Upper lobe of right lung (tissue), 1 donor: ENCODE results near the gene SLX9. TPM values are rescaled to one million over a fixed set of nuclear protein-coding genes. Genes with fewer than 3 reads are reported as not detected.

Experiments used
- ATAC-seq: fragments of 200-7000 bp; cut with Tn5 transposase; one replicate; pipeline ENCODE4 v1.9.1; 2020; ENCODE audit warnings: mild to moderate bottlenecking, moderate library complexity
- DNase-seq: peaks from one replicate; pipeline ENCODE4 v3.0.0-alpha.2; 2020
- H3K27ac ChIP-seq: fragments of 200-600 bp; one replicate; pipeline ENCODE4 v1.8.0; 2022
- H3K27me3 ChIP-seq: fragments of 200-600 bp; one replicate; pipeline ENCODE4 v1.8.0; 2022; ENCODE audit warnings: mild to moderate bottlenecking
- H3K36me3 ChIP-seq: fragments of 200-600 bp; one replicate; pipeline ENCODE4 v1.8.0; 2022
- H3K4me1 ChIP-seq: fragments of 200-600 bp; one replicate; pipeline ENCODE4 v1.8.0; 2022
- H3K4me3 ChIP-seq: fragments of 200-600 bp; one replicate; pipeline ENCODE4 v1.8.0; 2022; ENCODE audit warnings: mild to moderate bottlenecking
- H3K9me3 ChIP-seq: fragments of 200-600 bp; one replicate; pipeline ENCODE4 v1.8.0; 2022
- intact Hi-C: fragments of 100-400 bp; cut with DNase I; formaldehyde crosslinking; loops from one replicate; pipeline ENCODE4 v1.11.0; 2022
- total RNA-seq: library from RNA; stranded (reverse); fragmentation: NEBNext Ultra II Directional; extraction: Animal tissue kit (Norgen Biotek cat#: 25700); gene quantifications from one replicate; pipeline ENCODE4 v1.2.1, GENCODE V29; 2021
- TF ChIP-seq, protein P1 (sequence below): fragments of 200-600 bp; IDR thresholded peaks from one replicate; pipeline ENCODE4 v1.8.0; 2022; ENCODE audit warnings: antibody characterized with exemption
- donor health status: DM: no; HTN: yes; CAD: no; lungs with severe emphysema.

SLX9 gene
- total RNA-seq, 1 donor from 2014 or later: 22.8 TPM

DNA sequence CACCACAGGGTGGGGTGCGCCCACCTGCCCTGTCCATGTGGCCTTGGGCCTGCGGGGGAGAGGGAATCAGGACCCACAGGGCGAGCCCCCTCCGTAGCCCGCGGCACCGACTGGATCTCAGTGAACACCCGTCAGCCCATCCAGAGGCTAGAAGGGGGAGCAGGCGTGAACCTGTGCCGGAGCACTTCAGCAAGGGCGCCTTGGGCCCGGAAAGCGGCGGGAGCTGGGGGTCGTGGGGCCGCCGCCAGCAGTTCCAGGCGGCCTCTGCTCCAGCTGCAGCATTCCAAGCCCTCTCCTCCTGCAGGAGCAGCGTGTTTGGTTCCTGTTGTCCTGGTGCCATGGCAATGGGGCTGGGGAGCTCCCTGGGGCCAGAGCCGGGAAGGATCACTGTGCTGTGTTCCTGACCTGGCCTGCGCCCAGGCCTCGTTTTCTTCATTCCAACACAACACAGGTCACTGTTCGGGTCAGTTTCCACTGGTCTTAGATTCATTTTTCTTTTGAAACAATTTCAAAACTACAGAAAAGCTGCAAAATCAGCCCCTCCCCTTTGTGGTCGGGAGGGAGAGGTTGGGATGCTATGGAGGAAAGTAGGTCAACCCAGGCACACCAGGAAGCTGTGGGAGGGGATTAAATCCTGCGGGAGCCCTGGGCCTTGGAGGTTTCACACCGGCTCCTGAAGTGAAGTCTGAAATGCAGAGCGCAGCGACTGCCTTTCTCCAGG lies 18.8 kb downstream of the SLX9 start:
- intact Hi-C loops: no loop called here
- no peaks in the 10 kb centered on the region for H3K27me3 ChIP-seq
- no peaks in the 10 kb centered on the region for H3K9me3 ChIP-seq
- peak overlapping the region; percentile 76 for H3K27ac ChIP-seq
- ATAC-seq (peak; percentile 58), DNase-seq (no peak)
- peaks cover 27% of the 10 kb centered on the region for H3K4me1 ChIP-seq
- TF ChIP-seq, protein P1, sequence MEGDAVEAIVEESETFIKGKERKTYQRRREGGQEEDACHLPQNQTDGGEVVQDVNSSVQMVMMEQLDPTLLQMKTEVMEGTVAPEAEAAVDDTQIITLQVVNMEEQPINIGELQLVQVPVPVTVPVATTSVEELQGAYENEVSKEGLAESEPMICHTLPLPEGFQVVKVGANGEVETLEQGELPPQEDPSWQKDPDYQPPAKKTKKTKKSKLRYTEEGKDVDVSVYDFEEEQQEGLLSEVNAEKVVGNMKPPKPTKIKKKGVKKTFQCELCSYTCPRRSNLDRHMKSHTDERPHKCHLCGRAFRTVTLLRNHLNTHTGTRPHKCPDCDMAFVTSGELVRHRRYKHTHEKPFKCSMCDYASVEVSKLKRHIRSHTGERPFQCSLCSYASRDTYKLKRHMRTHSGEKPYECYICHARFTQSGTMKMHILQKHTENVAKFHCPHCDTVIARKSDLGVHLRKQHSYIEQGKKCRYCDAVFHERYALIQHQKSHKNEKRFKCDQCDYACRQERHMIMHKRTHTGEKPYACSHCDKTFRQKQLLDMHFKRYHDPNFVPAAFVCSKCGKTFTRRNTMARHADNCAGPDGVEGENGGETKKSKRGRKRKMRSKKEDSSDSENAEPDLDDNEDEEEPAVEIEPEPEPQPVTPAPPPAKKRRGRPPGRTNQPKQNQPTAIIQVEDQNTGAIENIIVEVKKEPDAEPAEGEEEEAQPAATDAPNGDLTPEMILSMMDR: no peak
- peaks cover 13% of the 10 kb centered on the region for H3K36me3 ChIP-seq
- no peak overlapping the region for H3K4me3 ChIP-seq

GRCh38 chr21:44959376-44960091 lies 19.7 kb downstream of the SLX9 start:
- DNase-seq: no peak
- TF ChIP-seq, protein P1: no peak
- intact Hi-C loops: no loop called here

GRCh38 chr21:44960141-44961092 lies 20.6 kb downstream of the SLX9 start:
- no peak for ATAC-seq
- H3K27me3 ChIP-seq: no peaks in the 10 kb centered on the region
- H3K36me3 ChIP-seq: peaks cover 13% of the 10 kb centered on the region
- H3K9me3 ChIP-seq: no peaks in the 10 kb centered on the region
- TF ChIP-seq, protein P1: no peak
- H3K4me1 ChIP-seq: peaks cover 37% of the 10 kb centered on the region
- DNase-seq: no peak
- peak overlapping the region; percentile 30 for H3K27ac ChIP-seq
- no peak overlapping the region for H3K4me3 ChIP-seq
- intact Hi-C loops: no loop called here

More at GRCh38 chr21:44959376-44960091, 19.7 kb downstream of the SLX9 start:
- H3K27me3 ChIP-seq: no peaks in the 10 kb centered on the region
- no peaks in the 10 kb centered on the region for H3K9me3 ChIP-seq
- H3K36me3 ChIP-seq: peaks cover 13% of the 10 kb centered on the region
- peaks cover 29% of the 10 kb centered on the region for H3K4me1 ChIP-seq
- no peak overlapping the region for H3K4me3 ChIP-seq
- H3K27ac ChIP-seq: peak overlapping the region; percentile 30
- no peak for ATAC-seq

DNA sequence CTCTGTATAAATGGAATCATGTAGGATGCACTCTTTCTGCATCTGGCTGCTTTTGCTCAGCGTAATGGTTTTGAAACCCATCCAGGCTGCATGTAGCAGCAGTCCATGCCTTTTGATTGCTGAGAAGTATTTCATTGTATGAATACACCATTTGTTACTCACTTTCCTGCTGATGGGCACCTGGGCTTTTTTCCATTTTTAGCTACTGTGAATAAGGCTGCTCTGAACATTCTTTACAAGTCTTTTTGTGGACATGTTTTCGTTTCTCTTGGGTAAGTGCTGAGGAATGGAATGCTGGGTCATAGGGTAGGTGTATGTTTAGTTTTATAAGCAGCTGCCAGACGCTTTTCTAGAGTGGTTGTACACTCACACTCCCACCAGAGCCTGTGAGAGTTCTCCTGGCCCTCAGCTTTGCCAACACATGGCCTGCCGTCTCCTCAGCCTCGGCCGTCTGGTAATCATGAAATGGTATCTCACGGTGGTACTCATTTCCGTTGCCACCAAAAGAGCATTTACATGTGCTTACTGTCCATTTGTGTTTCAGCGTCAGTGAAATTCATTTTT lies 22.7 kb downstream of the SLX9 start:
- no peaks in the 10 kb centered on the region for H3K9me3 ChIP-seq
- ATAC-seq: peak; percentile 78
- H3K27ac ChIP-seq: peak overlapping the region; percentile 70
- H3K27me3 ChIP-seq: no peaks in the 10 kb centered on the region
- H3K4me1 ChIP-seq: peaks cover 56% of the 10 kb centered on the region
- intact Hi-C loops: no loop called here
- peaks cover 8% of the 10 kb centered on the region for H3K36me3 ChIP-seq
- no peak for DNase-seq
- TF ChIP-seq, protein P1: no peak
- no peak overlapping the region for H3K4me3 ChIP-seq

GRCh38 chr21:44964381-44964780 lies 24.6 kb downstream of the SLX9 start:
- H3K4me1 ChIP-seq: peaks cover 65% of the 10 kb centered on the region
- H3K4me3 ChIP-seq: no peak overlapping the region
- DNase-seq: no peak
- TF ChIP-seq, protein P1: no peak
- H3K27me3 ChIP-seq: no peaks in the 10 kb centered on the region
- no peaks in the 10 kb centered on the region for H3K9me3 ChIP-seq
- intact Hi-C loops: no loop called here
- H3K27ac ChIP-seq: no peak overlapping the region
- H3K36me3 ChIP-seq: peaks cover 8% of the 10 kb centered on the region
- ATAC-seq: no peak
